Aorta (tissue), 5 donors: ENCODE measurements around the gene KCNJ4. TPM values are rescaled to one million over a fixed set of nuclear protein-coding genes. Genes with fewer than 3 reads are reported as not detected.

Experiments used
- ATAC-seq: fragments of 200-7000 bp; cut with Tn5 transposase; one replicate; pipeline ENCODE4 v1.9.1; 2022; ENCODE audit warnings: moderate library complexity; ENCODE audit not compliant: low FRiP score
- DNase-seq, 2 donors: peaks; one replicate each; pipeline ENCODE4 v3.0.0-alpha.2; 2020
- H3K27ac ChIP-seq, 2 donors: one replicate each; pipeline ENCODE4 v1.5.1; 2013; ENCODE audit warnings: low read length in 2 of 2, mild to moderate bottlenecking in 2 of 2, moderate library complexity in 2 of 2, control low read depth in 1 of 2, inconsistent platforms in 1 of 2, low read depth in 1 of 2
- H3K27me3 ChIP-seq, 2 donors: one replicate each; pipeline ENCODE4 v1.6.1; 2013; ENCODE audit warnings: control low read depth in 1 of 2, low read length in 1 of 2, mild to moderate bottlenecking in 1 of 2, moderate library complexity in 1 of 2; ENCODE audit not compliant: insufficient read depth in 2 of 2, control insufficient read depth in 1 of 2
- H3K36me3 ChIP-seq, 2 donors: one replicate each; pipeline ENCODE4 v1.6.1; 2013; ENCODE audit warnings: control low read depth in 1 of 2, low read length in 1 of 2, mild to moderate bottlenecking in 1 of 2; ENCODE audit not compliant: insufficient read depth in 2 of 2, control insufficient read depth in 1 of 2
- H3K4me1 ChIP-seq, 2 donors: one replicate each; pipeline ENCODE4 v1.6.1; 2013; ENCODE audit warnings: low read length in 2 of 2, control low read depth in 1 of 2, mild to moderate bottlenecking in 1 of 2, moderate library complexity in 1 of 2; ENCODE audit not compliant: insufficient read depth in 2 of 2, control insufficient read depth in 1 of 2
- H3K4me3 ChIP-seq, 2 donors: one replicate each; pipeline ENCODE4 v1.5.1; 2013; ENCODE audit warnings: low read length in 2 of 2, control low read depth in 1 of 2, mild to moderate bottlenecking in 1 of 2
- H3K9me3 ChIP-seq: one replicate; pipeline ENCODE4 v1.6.1; 2013; ENCODE audit warnings: mild to moderate bottlenecking, low read length; ENCODE audit not compliant: control insufficient read depth
- WGBS, 2 donors: extraction: QIAGEN DNeasy Blood & Tissue Kit; methylation state at CpG; one replicate each; pipeline ENCODE4 v1.1.7; 2013; 5-methylcytosine and 5-hydroxymethylcytosine counted together
- intact Hi-C, 2 donors: fragments of 100-400 bp; cut with DNase I; formaldehyde crosslinking; loops; one replicate each; pipeline versions ENCODE4 v1.14.2 to v1.15.0; 2022
- polyA plus RNA-seq, 2 donors: library from polyadenylated mRNA; stranded (reverse); fragments of 200-250 nt; gene quantifications; one replicate each; pipeline ENCODE4 v1.2.3, GENCODE V29; 2013
- total RNA-seq, 2 donors: library from RNA; stranded (reverse); fragmentation: NEBNext Ultra II Directional; extraction: Animal tissue kit (Norgen Biotek cat#: 25700); gene quantifications; one replicate each; pipeline ENCODE4 v1.2.1, GENCODE V29; 2021
- donor health status: healthy with polysubstance abuse.
- donor health status: Bipolar disorder and iron deficiency.
- donor health status: DM: no; HTN: no; CAD: no.
- donor health status: DM: no; HTN: no; CAD: no.
- donor health status: DM: yes; HTN: yes; CAD: no.

KCNJ4 gene
- total and polyA plus RNA-seq, 4 donors = not detected

DNA sequence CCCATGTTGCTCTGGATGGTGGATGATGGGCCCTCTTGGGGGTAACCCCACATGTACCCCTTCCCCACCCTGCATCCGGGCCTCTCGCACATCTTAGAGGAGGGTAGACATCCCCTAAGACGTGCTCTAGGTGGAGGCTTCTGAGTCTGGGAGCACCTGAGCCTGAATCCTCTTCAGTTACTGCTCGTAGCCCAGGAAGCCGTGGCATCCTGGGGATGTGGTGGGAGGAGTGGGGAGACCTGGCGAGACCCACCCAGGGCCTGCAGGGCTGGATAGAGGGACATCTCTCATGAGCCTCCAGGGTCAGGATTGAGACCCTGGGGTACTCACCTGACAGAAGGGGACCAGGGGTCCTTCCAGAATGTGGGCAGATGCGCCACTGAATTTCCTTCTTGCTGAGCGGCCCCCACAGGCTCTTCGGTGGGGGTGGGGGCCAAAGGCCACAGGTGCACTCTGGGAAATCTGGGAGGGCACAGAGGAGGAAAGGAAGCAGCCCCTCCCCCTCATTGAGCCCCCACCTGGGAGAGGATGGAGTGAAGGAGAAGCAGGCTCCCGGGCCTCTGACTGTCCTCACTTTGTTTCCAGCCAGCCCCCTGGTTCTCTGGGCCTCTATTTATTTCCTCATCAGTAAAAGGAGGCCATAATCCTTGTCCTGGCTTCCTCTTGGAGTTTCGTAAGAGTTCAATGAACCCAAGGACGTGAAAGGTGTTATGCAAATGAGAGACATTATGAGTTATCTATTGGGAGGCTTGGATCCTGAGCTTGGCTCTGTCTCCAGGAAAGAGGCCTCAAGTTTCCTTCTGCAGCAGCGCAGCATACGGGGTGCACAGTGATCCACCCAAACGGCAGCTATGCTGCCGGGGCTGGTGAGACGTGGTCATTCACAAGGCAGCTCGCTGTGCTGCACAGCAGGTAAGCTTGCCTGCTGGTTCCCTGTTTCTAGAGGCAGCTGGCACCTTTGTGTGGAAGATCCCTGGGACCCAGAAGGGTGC, 31.2 kb downstream of the KCNJ4 start:
- Histone ChIP-seq H3K36me3 (no peaks in the 10 kb centered on the region), H3K9me3 (no peaks in the 10 kb centered on the region), H3K27me3 (no peaks in the 10 kb centered on the region), H3K4me1 (no peaks in the 10 kb centered on the region), H3K4me3 (no peak overlapping the region), H3K27ac (no peak overlapping the region)
- no peak for ATAC-seq
- WGBS, 2 donors = 91 to 92% methylated on average over 18 of the region's 18 CpGs
- DNase-seq = no peak
- intact Hi-C loops = no loop called here

DNA sequence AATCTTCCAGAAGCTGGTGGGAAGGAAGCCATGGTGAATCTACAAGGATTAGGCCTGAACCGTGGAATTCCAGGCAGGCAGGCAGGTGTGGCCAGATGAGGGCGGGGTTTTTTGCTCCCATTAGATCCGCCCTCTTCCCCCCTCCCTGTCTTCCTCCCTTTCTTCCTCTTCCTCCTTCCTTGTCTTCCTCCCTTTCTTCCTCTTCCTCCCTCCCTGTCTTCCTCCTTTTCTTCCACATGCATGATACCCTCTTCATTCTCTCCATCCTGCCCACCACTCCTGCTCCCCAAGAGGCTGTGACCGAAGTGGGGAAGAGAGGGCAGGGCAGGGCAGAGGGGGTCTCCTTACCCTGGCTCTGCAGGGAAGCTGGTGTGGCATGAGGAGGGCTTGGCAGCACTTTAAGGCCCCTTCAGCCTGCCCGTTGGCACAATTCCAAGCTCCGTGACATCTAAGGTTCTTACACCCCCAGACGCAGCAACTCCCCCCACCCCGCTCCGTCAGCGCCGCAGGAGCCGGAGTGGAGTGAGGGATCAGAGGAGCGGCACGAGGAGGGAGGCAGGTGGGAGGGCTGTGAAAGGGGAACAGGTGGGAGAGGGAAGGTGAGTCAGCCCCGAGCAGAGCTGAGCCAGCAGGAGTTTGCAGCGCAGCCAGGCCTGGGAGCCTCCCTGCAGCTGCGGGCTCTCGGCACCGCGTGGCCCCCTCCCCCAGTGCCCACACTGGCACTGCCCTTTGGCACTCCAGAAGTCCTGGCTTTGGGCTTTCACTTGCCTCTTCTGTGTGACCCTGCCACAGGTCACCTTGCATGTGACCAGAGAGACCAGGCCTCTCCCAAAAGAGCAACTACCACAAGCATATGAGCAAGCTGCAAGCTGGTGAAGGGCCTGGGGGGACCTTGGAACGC, 32.1 kb downstream of the KCNJ4 start:
- no peaks in the 10 kb centered on the region for H3K4me1 ChIP-seq
- no peaks in the 10 kb centered on the region for H3K27me3 ChIP-seq
- no peak overlapping the region for H3K4me3 ChIP-seq
- H3K36me3 ChIP-seq = no peaks in the 10 kb centered on the region
- no peak overlapping the region for H3K27ac ChIP-seq
- intact Hi-C loops = no loop called here
- ATAC-seq (no peak), DNase-seq (no peak)
- 82 to 84% methylated on average over 21 of the region's 21 CpGs for WGBS, 2 donors
- H3K9me3 ChIP-seq = no peaks in the 10 kb centered on the region

DNA sequence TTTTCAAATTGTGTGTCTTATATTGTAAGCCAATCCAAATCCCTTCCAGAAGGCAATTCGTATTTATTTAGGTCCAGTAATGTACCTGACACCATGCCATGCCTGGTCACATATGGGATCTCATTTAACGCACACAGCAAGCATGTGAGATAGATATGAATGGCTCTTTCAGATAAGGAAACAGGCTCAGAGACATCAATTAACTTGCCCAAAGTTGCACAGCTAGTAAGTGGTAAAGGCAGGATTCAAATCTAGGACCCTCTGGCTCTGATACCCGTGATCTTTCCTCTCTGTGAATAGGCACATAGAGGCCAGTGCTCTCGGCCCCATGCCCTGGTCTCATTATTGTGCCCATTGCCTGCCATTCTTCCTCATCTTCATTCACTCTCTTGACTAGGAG, 34.3 kb downstream of the KCNJ4 start:
- H3K9me3 ChIP-seq = no peaks in the 10 kb centered on the region
- H3K4me1 ChIP-seq = no peaks in the 10 kb centered on the region
- no peak overlapping the region for H3K27ac ChIP-seq
- 93 to 95% methylated on average over 4 of the region's 4 CpGs for whole genome bisulfite sequencing, 2 donors
- no peak for ATAC-seq
- no peak overlapping the region for H3K4me3 ChIP-seq
- intact Hi-C loops = no loop called here
- no peaks in the 10 kb centered on the region for H3K36me3 ChIP-seq
- DNase-seq = no peak
- H3K27me3 ChIP-seq = no peaks in the 10 kb centered on the region

DNA sequence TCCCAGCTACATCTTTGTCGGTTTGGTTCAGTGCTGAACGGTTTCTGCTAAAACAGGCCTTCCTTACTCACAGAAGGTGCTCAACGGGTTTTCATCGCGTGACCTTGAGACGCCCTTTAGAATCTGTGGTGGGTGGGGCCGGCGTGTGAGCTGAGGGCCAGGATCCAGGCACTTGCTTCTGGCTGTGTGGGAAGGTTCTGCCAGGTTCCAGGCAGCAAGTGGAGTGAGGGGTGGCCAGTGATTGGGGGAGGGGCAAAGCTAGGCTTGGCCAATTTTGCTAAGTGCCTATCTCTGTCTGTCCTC, 35.2 kb downstream of the KCNJ4 start:
- no peak overlapping the region for H3K27ac ChIP-seq
- ATAC-seq (no peak), DNase-seq (peak in 1 of 2 donors; percentile 40)
- no peaks in the 10 kb centered on the region for H3K36me3 ChIP-seq
- no peaks in the 10 kb centered on the region for H3K9me3 ChIP-seq
- intact Hi-C loops = no loop called here
- 84% methylated on average over 8 of the region's 8 CpGs for WGBS, 2 donors
- no peaks in the 10 kb centered on the region for H3K4me1 ChIP-seq
- H3K27me3 ChIP-seq = no peaks in the 10 kb centered on the region
- no peak overlapping the region for H3K4me3 ChIP-seq

DNA sequence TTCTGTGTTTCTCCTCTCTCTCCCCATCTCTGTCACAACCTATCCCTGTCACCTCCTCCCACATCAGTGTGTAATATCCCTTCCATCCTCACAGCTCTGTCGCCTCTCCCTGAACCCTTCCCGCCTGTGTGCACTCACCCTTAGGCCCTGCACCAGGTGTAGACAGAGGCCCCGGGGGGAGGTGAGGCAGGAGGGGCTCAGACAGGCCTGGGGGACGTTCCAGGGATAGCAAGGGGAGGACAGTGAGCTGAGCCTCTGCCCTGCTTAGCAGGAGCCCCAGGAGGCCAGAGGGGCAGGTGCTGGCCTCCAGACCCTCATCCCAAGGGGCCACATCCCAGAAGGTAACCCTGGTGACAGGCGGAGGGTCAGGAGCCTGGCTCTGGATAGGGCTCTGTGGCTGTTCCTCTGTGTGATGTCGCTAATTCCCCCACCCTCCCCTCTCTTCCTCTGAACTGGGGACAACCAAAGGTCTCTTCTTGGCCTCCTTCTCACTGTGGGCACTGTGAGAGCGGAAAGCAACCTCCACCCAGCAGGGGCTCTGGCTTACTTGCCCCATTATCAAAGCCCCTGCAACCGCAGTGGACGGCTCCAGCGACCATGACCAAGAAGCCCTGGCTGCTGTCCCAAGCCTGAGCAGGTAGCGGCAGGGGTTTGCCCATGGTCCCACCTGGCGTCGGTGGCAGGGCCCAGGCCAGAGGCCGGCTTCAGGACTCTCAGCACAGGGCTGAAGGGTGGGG, 35.7 kb downstream of the KCNJ4 start:
- H3K27me3 ChIP-seq = no peaks in the 10 kb centered on the region

DNA sequence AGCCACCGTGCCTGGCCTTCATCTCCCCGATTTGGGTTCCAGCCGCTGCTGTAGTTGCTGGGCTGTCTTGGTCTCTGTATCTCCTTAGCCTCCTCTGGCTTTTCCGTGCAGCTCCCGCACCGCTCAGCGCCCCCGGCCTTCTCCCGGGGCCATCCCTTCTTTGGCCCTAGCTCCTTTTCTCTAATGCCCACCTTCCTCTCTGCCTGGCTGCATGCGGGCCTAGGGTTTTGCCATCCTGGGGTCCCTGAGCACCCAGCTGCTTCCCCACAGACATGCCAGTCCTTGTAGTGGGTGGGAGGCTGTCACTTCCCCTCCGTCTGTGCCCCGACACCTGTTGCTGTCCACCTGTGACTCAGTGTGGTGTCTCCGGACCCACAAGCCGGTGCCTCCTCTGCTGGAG, 36.4 kb downstream of the KCNJ4 start:
- H3K4me1 ChIP-seq = no peaks in the 10 kb centered on the region
- 92 to 93% methylated on average over 14 of the region's 14 CpGs for WGBS, 2 donors
- H3K9me3 ChIP-seq = no peaks in the 10 kb centered on the region
- intact Hi-C loops = no loop called here
- ATAC-seq (no peak), DNase-seq (peak in 1 of 2 donors; percentile 62)
- H3K27ac ChIP-seq = no peak overlapping the region
- no peaks in the 10 kb centered on the region for H3K36me3 ChIP-seq
- H3K27me3 ChIP-seq = no peaks in the 10 kb centered on the region
- H3K4me3 ChIP-seq = no peak overlapping the region

More for the DNA sequence above, 35.7 kb downstream of the KCNJ4 start:
- ATAC-seq (no peak), DNase-seq (peak; percentile 35 to 69)
- Histone ChIP-seq H3K36me3 (no peaks in the 10 kb centered on the region), H3K4me1 (no peaks in the 10 kb centered on the region), H3K9me3 (no peaks in the 10 kb centered on the region), H3K4me3 (no peak overlapping the region), H3K27ac (no peak overlapping the region)
- intact Hi-C loops = no loop called here
- WGBS, 2 donors = 86 to 88% methylated on average over 13 to 14 of the region's 14 CpGs

DNA sequence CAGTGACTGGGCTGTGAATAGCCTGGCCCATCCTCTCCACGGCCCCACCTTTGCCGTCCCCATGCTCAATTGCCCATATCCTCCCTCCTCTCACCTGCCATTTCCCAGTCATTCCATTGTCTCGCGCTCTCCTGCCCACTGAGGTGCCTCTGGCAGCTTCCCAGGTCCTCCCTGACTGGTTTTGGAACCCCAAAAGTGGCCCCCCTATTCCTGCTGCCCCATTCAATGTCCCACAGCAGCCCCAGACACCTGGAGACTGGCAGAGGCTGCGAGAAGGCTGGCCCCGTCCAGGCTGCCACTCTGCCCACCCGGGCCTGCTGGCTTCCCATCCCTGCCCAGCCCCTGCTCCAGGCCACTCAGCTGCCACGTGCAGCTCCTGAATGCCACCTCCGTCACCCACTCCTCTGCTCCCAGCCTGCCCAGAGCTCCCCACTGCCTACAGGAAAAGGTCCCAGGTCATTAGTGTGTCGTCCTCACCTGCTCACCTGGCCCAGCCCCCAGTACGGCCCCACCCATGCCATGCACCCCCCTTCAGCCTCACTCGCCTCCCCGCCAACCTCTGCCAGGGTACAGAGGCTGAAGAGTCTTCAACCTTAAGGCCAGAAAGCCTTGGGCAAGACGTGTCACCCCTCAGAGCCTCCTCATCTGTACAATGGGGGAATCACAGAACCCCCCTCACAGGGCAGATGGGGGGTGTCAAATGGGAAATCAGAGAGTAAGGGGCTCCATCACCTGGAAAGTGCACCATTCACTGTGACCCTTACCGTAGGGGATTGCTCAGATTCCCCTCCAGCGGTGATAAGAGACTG, 37.5 kb downstream of the KCNJ4 start:
- intact Hi-C loops = no loop called here
- H3K9me3 ChIP-seq = no peaks in the 10 kb centered on the region
- no peaks in the 10 kb centered on the region for H3K36me3 ChIP-seq
- no peak for ATAC-seq
- no peaks in the 10 kb centered on the region for H3K27me3 ChIP-seq
- DNase-seq = peak in 1 of 2 donors; percentile 71
- H3K4me1 ChIP-seq = no peaks in the 10 kb centered on the region
- H3K27ac ChIP-seq = no peak overlapping the region
- 79 to 87% methylated on average over 16 of the region's 16 CpGs for WGBS, 2 donors
- no peak overlapping the region for H3K4me3 ChIP-seq
